H1 (cell line): ENCODE results near the gene ULK3. TPM values are rescaled to one million over a fixed set of nuclear protein-coding genes. Genes with fewer than 3 reads are reported as not detected.

ENCODE experiments used
- CTCF ChIA-PET: fragments of 300-600 bp; sonication (Branson Sonifier 250); formaldehyde crosslinking; loops from one replicate; lab custom pipeline; 2021; ENCODE audit not compliant: partially characterized antibody; lab: Charles Lee
- POLR2A ChIA-PET: fragments of 300-600 bp; sonication (Branson Sonifier 250); formaldehyde crosslinking; loops from one replicate; lab custom pipeline; 2021; ENCODE audit warnings: inconsistent platforms; ENCODE audit not compliant: partially characterized antibody; lab: Charles Lee
- DNase-seq, 2 experiments: peaks; one replicate each; pipeline versions ENCODE4 v3.0.0 to v3.0.0-alpha.2; 2010 to 2022; ENCODE audit warnings: low spot score in 2 of 2, low read depth in 1 of 2, mixed read lengths in 1 of 2
- FAIRE-seq: peaks from 2 replicates; lab custom pipeline; 2011; peaks lifted over from hg19 to GRCh38; lab: Jason Lieb, UNC
- H2AFZ ChIP-seq: 2 replicates; pipeline ENCODE4 v1.8.1; 2012; ENCODE audit warnings: low read length, inconsistent platforms
- H2AK5ac ChIP-seq: 2 replicates; pipeline ENCODE4 v1.6.1; 2013; ENCODE audit warnings: low read depth, low read length
- H2BK120ac ChIP-seq: replicated peaks from 2 replicates; pipeline ENCODE3; 2013; ENCODE audit warnings: low read depth, low read length, inconsistent platforms
- H2BK12ac ChIP-seq: 2 replicates; pipeline ENCODE4 v1.6.1; 2013; ENCODE audit warnings: low read depth, low read length
- H2BK15ac ChIP-seq: 2 replicates; pipeline ENCODE4 v1.6.1; 2013; ENCODE audit warnings: low read length
- H2BK20ac ChIP-seq: 2 replicates; pipeline ENCODE4 v1.6.1; 2013; ENCODE audit warnings: low read length
- H2BK5ac ChIP-seq: 2 replicates; pipeline ENCODE4 v1.6.1; 2013; ENCODE audit warnings: low read depth, low read length
- H3K14ac ChIP-seq: 2 replicates; pipeline ENCODE4 v1.6.1; 2013; ENCODE audit warnings: inconsistent platforms; ENCODE audit not compliant: insufficient read length
- H3K18ac ChIP-seq: 2 replicates; pipeline ENCODE4 v1.6.1; 2013; ENCODE audit warnings: low read length; ENCODE audit errors: extremely low read depth
- H3K23ac ChIP-seq: 2 replicates; pipeline ENCODE4 v1.6.1; 2013; ENCODE audit warnings: inconsistent platforms; ENCODE audit not compliant: insufficient read length
- H3K23me2 ChIP-seq: 2 replicates; pipeline ENCODE4 v1.6.1; 2013; ENCODE audit warnings: low read depth, low read length
- H3K27ac ChIP-seq: 2 replicates; pipeline ENCODE4 v1.6.1; 2011; ENCODE audit warnings: low read depth, low read length, inconsistent platforms
- H3K27me3 ChIP-seq, 4 experiments: replicated peaks in 1 of 4; 1 replicate in 1 of 4; 2 replicates in 3 of 4; pipeline versions ENCODE4 v1.6.1 to v1.8.1; 2011 to 2013; ENCODE audit warnings: low read length in 3 of 4, mild to moderate bottlenecking in 3 of 4, inconsistent platforms in 2 of 4, mixed read lengths in 2 of 4, moderate library complexity in 1 of 4; ENCODE audit not compliant: control insufficient read depth in 3 of 4, insufficient read depth in 3 of 4; ENCODE audit errors: extremely low read depth in 1 of 4
- H3K36me3 ChIP-seq, 4 experiments: 2 replicates each; pipeline versions ENCODE4 v1.6.1 to v1.8.1; 2011 to 2013; ENCODE audit warnings: mild to moderate bottlenecking in 4 of 4, low read length in 3 of 4, moderate library complexity in 2 of 4, control low read depth in 1 of 4, inconsistent platforms in 1 of 4; ENCODE audit not compliant: insufficient read depth in 4 of 4, control insufficient read depth in 2 of 4
- H3K4ac ChIP-seq: replicated peaks from 2 replicates; pipeline ENCODE3; 2013; ENCODE audit warnings: low read length, low read depth, mixed read lengths, inconsistent platforms; ENCODE audit not compliant: insufficient read length
- H3K4me1 ChIP-seq, 4 experiments: replicated peaks in 1 of 4; 1 replicate in 1 of 4; 2 replicates in 3 of 4; pipeline versions ENCODE4 v1.6.1 to v1.8.1; 2011 to 2013; ENCODE audit warnings: low read length in 3 of 4, inconsistent platforms in 2 of 4, mixed read lengths in 1 of 4; ENCODE audit not compliant: insufficient read depth in 4 of 4, control insufficient read depth in 3 of 4
- H3K4me2 ChIP-seq, 2 experiments: 2 replicates each; pipeline versions ENCODE4 v1.6.1 to v1.8.1; 2011 to 2013; ENCODE audit warnings: low read depth in 2 of 2, low read length in 2 of 2, control low read depth in 1 of 2, inconsistent platforms in 1 of 2, mild to moderate bottlenecking in 1 of 2; ENCODE audit not compliant: insufficient read depth in 1 of 2
- H3K4me3 ChIP-seq, 4 experiments: fragments of 200-600, 300-600 bp in 1 of 4; sonication (generic), shearing (Covaris generic), sonication (Bioruptor Twin) in 1 of 4; 2 replicates each; pipeline versions ENCODE4 v1.5.1 to v1.8.1; 2011 to 2016; ENCODE audit warnings: low read length in 4 of 4, low read depth in 3 of 4, control low read depth in 2 of 4, inconsistent platforms in 2 of 4, mild to moderate bottlenecking in 2 of 4, mixed read lengths in 1 of 4, moderate library complexity in 1 of 4; ENCODE audit not compliant: insufficient read depth in 2 of 4; ENCODE audit errors: extremely low read depth in 1 of 4
- H3K56ac ChIP-seq: replicated peaks from 2 replicates; pipeline ENCODE3; 2013; ENCODE audit warnings: low read depth, mild to moderate bottlenecking, mixed read lengths, low read length, inconsistent platforms; ENCODE audit not compliant: insufficient read length
- H3K79me1 ChIP-seq: 2 replicates; pipeline ENCODE4 v1.6.1; 2013; ENCODE audit warnings: low read depth, low read length, control low read depth
- H3K79me2 ChIP-seq, 2 experiments: 2 replicates each; pipeline versions ENCODE4 v1.6.1 to v1.8.1; 2012 to 2013; ENCODE audit warnings: low read length in 2 of 2, mild to moderate bottlenecking in 2 of 2, inconsistent platforms in 1 of 2; ENCODE audit not compliant: insufficient read depth in 2 of 2, control insufficient read depth in 1 of 2
- H3K9ac ChIP-seq, 4 experiments: replicated peaks in 1 of 4; 1 replicate in 1 of 4; 2 replicates in 3 of 4; pipeline versions ENCODE4 v1.6.1 to v1.8.1; 2011 to 2013; ENCODE audit warnings: low read depth in 3 of 4, low read length in 3 of 4, control low read depth in 2 of 4, mild to moderate bottlenecking in 2 of 4, moderate library complexity in 2 of 4, inconsistent platforms in 1 of 4; ENCODE audit errors: extremely low read depth in 1 of 4
- H3K9me3 ChIP-seq, 2 experiments: 2 replicates each; pipeline versions ENCODE4 v1.6.1 to v1.8.1; 2012 to 2013; ENCODE audit warnings: mild to moderate bottlenecking in 2 of 2, moderate library complexity in 2 of 2, control low read depth in 1 of 2, inconsistent platforms in 1 of 2, low read depth in 1 of 2, low read length in 1 of 2, mixed read lengths in 1 of 2; ENCODE audit not compliant: insufficient read depth in 2 of 2
- H4K20me1 ChIP-seq, 2 experiments: replicated peaks in 1 of 2; 2 replicates each; pipeline versions ENCODE3 to v1.8.1; 2011 to 2013; ENCODE audit warnings: inconsistent platforms in 2 of 2, low read length in 2 of 2, mild to moderate bottlenecking in 1 of 2; ENCODE audit not compliant: insufficient read depth in 2 of 2, control insufficient read depth in 1 of 2
- H4K5ac ChIP-seq: 2 replicates; pipeline ENCODE4 v1.6.1; 2013; ENCODE audit warnings: low read length, low read depth, mixed read lengths, inconsistent platforms; ENCODE audit not compliant: insufficient read length
- H4K8ac ChIP-seq: 2 replicates; pipeline ENCODE4 v1.8.0; 2013; ENCODE audit warnings: mild to moderate bottlenecking, moderate library complexity, low read length, inconsistent platforms; ENCODE audit not compliant: insufficient read depth; ENCODE audit errors: extremely low read depth
- H4K91ac ChIP-seq: replicated peaks from 2 replicates; pipeline ENCODE3; 2013; ENCODE audit warnings: low read length, mixed read lengths, inconsistent platforms; ENCODE audit not compliant: insufficient read length
- ASH2L ChIP-seq: fragments of 200-600, 300-600 bp; sonication (generic); IDR thresholded peaks from one replicate; pipeline ENCODE4 v1.7.1; 2017; ENCODE audit warnings: low read length
- CHD1 ChIP-seq: IDR thresholded peaks from 2 replicates; pipeline ENCODE4 v1.6.1; 2012; ENCODE audit warnings: low read depth, low read length, improper control_type of control experiment
- CTCF ChIP-seq, 3 experiments: IDR thresholded peaks; 1 replicate in 2 of 3; 2 replicates in 1 of 3; pipeline versions ENCODE4 v1.5.1 to v1.6.1; 2011; ENCODE audit warnings: low read length in 3 of 3, mild to moderate bottlenecking in 3 of 3, inconsistent platforms in 2 of 3, low read depth in 1 of 3, moderate library complexity in 1 of 3; ENCODE audit not compliant: insufficient read depth in 1 of 3; ENCODE audit errors: control extremely low read depth in 1 of 3
- EGR1 ChIP-seq: IDR thresholded peaks from 2 replicates; pipeline ENCODE4 v1.6.1; 2011; ENCODE audit warnings: low read depth, low read length, borderline replicate concordance
- EZH2 ChIP-seq: fragments of 200-600 bp; sonication (generic); IDR thresholded peaks from 2 replicates; pipeline ENCODE4 v1.7.1; 2012; ENCODE audit warnings: low read depth, mild to moderate bottlenecking, moderate library complexity, low read length, inconsistent platforms; ENCODE audit not compliant: severe bottlenecking
- JUN ChIP-seq: IDR thresholded peaks from 2 replicates; pipeline ENCODE4 v1.6.1; 2011; ENCODE audit warnings: low read depth, mild to moderate bottlenecking, improper control_type of control experiment, low read length
- POLR2A ChIP-seq, 2 experiments: IDR thresholded peaks; 1 replicate in 1 of 2; 2 replicates in 1 of 2; pipeline ENCODE4 v1.6.1; 2011; ENCODE audit warnings: low read depth in 2 of 2, low read length in 2 of 2, mild to moderate bottlenecking in 2 of 2; ENCODE audit errors: control extremely low read depth in 1 of 2
- RAD21 ChIP-seq, 2 experiments: IDR thresholded peaks in 1 of 2; conservative IDR thresholded peaks in 1 of 2; 2 replicates each; pipeline ENCODE4 v1.6.1; 2011; ENCODE audit warnings: low read depth in 2 of 2, low read length in 2 of 2, improper control_type of control experiment in 1 of 2, inconsistent platforms in 1 of 2, mild to moderate bottlenecking in 1 of 2, moderate library complexity in 1 of 2
- SIN3A ChIP-seq, 2 experiments: IDR thresholded peaks in 1 of 2; conservative IDR thresholded peaks in 1 of 2; 2 replicates each; pipeline ENCODE4 v1.6.1; 2011 to 2012; ENCODE audit warnings: low read length in 2 of 2, improper control_type of control experiment in 1 of 2, low read depth in 1 of 2, mild to moderate bottlenecking in 1 of 2
- SIRT6 ChIP-seq: IDR thresholded peaks from one replicate; pipeline ENCODE4 v1.7.1; 2012; ENCODE audit warnings: low read length, inconsistent platforms
- SP1 ChIP-seq: IDR thresholded peaks from 2 replicates; pipeline ENCODE4 v1.6.1; 2011; ENCODE audit warnings: low read depth, low read length
- TEAD4 ChIP-seq: IDR thresholded peaks from 2 replicates; pipeline ENCODE4 v1.6.1; 2012; ENCODE audit warnings: low read depth, low read length, inconsistent platforms, mixed read lengths
- WGBS, 2 experiments: shearing (Covaris generic) in 1 of 2; methylation state at CpG; one replicate each; pipeline versions ENCODE4 v1.1.6 to v1.1.7; 2013 to 2015; ENCODE audit warnings: low lambda C conversion rate in 2 of 2, mixed read lengths in 2 of 2, inconsistent platforms in 1 of 2, low coverage in 1 of 2, missing lambda C conversion rate in 1 of 2; ENCODE audit not compliant: insufficient replicate concordance in 2 of 2, insufficient coverage in 1 of 2, insufficient read length in 1 of 2; ENCODE audit errors: extremely low coverage in 1 of 2, missing lambda C conversion rate in 1 of 2; 5-methylcytosine and 5-hydroxymethylcytosine counted together
- polyA plus RNA-seq, 7 experiments: library from polyadenylated mRNA; depleted of rRNA in 3 of 7; stranded (reverse) in 5 of 7; unstranded in 2 of 7; fragments of >200 nt in 5 of 7; fragments of 200-250 nt in 2 of 7; gene quantifications; 1 replicate in 5 of 7; 2 replicates in 1 of 7; 4 replicates in 1 of 7; pipeline versions ENCODE4 v1.2.1 to v1.2.3, GENCODE V29; 2011 to 2013; ENCODE audit warnings: missing spikeins in 2 of 7, mixed read lengths in 2 of 7
- total RNA-seq: library from RNA; stranded (reverse); fragmentation: NEBNext Ultra II Directional; extraction: Animal tissue kit (Norgen Biotek cat#: 25700); gene quantifications from 2 replicates; pipeline ENCODE4 v1.2.1, GENCODE V29; 2021

ULK3 gene
- total and polyA plus RNA-seq, 2 of the 8 experiments (the other 6 are each of a cell fraction or from before 2014, with no cell fraction given) = 27.1 to 34.4 TPM

- Histone ChIP-seq H3K4me3 (no peak overlapping the region), H3K79me2 (no peaks in the 10 kb centered on the region), H3K9me3 (no peaks in the 10 kb centered on the region), H3K36me3 (no peaks in the 10 kb centered on the region), H3K4ac (no peak overlapping the region), H3K56ac (no peak overlapping the region), H2BK20ac (no peak overlapping the region), H3K4me1 (peaks cover 0 to 7% (median 4%) of the 10 kb centered on the region in 4 experiments; a peak in 4 of 7 replicates), H2BK15ac (no peak overlapping the region), H3K18ac (no peak overlapping the region), H3K27ac (no peak overlapping the region), H4K8ac (no peak overlapping the region), H3K9ac (no peak overlapping the region), H3K4me2 (no peak overlapping the region), H3K23me2 (0 out of 2 replicates have a peak, but pooled peaks cover 3% of the 10 kb centered on the region), H2BK120ac (no peak overlapping the region), H4K5ac (no peak overlapping the region), H3K14ac (no peak overlapping the region), H3K79me1 (no peaks in the 10 kb centered on the region), H2AFZ (no peak overlapping the region), H4K91ac (no peak overlapping the region), H3K23ac (no peak overlapping the region), H4K20me1 (peaks cover 0 to 2% of the 10 kb centered on the region in 2 experiments), H2BK12ac (no peak overlapping the region), H2BK5ac (no peak overlapping the region), H3K27me3 (peaks cover 4 to 38% (median 28%) of the 10 kb centered on the region in 4 experiments), H2AK5ac (no peak overlapping the region)
- CTCF ChIA-PET = interaction anchor here (0.6 to 15.7 kb wide), 10 partner anchors 10 to 195 kb away, joined by 3 to 135 read pairs (median 8); partner anchors contain the start of gene ULK3
- FAIRE-seq (no peak), DNase-seq (no peak)
- POLR2A ChIA-PET = interaction anchor here (0.6 to 4.6 kb wide), 3 partner anchors 13 to 288 kb away, joined by 4 to 23 read pairs (median 8); partner anchors contain the start of genes ARID3B and ULK3
- 88% methylated on average over 3 of the region's 3 CpGs; no CpG with 5 or more reads in 1 of the 2 experiments for WGBS, 2 experiments
- no peak for TF ChIP-seq EZH2
- no peak for TF ChIP-seq ASH2L
- no peak for TF ChIP-seq RAD21 (IDR thresholded peaks at IDR 0.05 in 1 of 2, conservative IDR thresholded peaks at IDR 0.05 in 1 of 2; ENCODE audit: low read depth in 2 of 2, low read length in 2 of 2)
- TF ChIP-seq TEAD4 = no peak
- TF ChIP-seq CHD1 = no peak
- no peak for TF ChIP-seq SIN3A (conservative IDR thresholded peaks at IDR 0.05 in 1 of 2, IDR thresholded peaks at IDR 0.05 in 1 of 2; ENCODE audit: low read depth in 1 of 2, low read length in 2 of 2)
- TF ChIP-seq CTCF (IDR thresholded peaks at IDR 0.05; ENCODE audit: control extremely low read depth in 1 of 3, insufficient read depth in 1 of 3, low read depth in 1 of 3, low read length in 3 of 3) = no peak
- TF ChIP-seq EGR1 = no peak
- TF ChIP-seq POLR2A (IDR thresholded peaks at IDR 0.05; ENCODE audit: control extremely low read depth in 1 of 2, low read depth in 2 of 2, low read length in 2 of 2) = no peak
- TF ChIP-seq JUN = no peak
- TF ChIP-seq SP1 = no peak
- no peak for TF ChIP-seq SIRT6
Measured at GRCh38 chr15:74829486-74829885, 13.5 kb downstream of the ULK3 start.
